Fibroblast of lung (primary cell): ENCODE results near the gene LACC1.

ENCODE experiments used
- EZH2 ChIP-seq: IDR thresholded peaks from 2 replicates; pipeline ENCODE4 v1.5.1; 2012; ENCODE audit warnings: low read length, control low read depth, mild to moderate bottlenecking; ENCODE audit errors: missing control alignments
- TF ChIP-seq, protein P1 (sequence below), 2 donors: IDR thresholded peaks in 1 of 2; conservative IDR thresholded peaks in 1 of 2; 1 replicate in 1 of 2; 2 replicates in 1 of 2; pipeline ENCODE4 v1.5.1; 2011 to 2012; ENCODE audit warnings: low read length in 2 of 2, control low read depth in 1 of 2, inconsistent platforms in 1 of 2, low read depth in 1 of 2, mild to moderate bottlenecking in 1 of 2

DNA sequence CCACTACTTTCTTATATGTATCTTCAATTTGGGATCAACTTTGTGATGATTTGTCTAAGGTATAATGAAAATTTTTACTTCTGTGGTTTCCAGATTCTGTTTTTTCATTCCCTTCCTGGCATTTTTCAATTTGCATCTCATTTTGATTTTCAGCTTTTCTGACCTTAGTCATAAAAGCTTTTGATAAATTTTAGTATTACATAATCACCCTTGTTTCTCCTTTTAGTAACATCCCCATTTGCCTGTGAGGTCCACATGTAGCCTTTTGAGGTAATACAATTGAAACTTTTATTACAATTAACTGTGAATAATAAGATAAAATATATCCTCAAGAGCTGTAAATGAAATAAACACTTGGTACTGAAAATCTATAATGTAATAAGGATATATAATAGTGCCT, 31.2 kb downstream of the LACC1 start:
- TF ChIP-seq, protein P1, sequence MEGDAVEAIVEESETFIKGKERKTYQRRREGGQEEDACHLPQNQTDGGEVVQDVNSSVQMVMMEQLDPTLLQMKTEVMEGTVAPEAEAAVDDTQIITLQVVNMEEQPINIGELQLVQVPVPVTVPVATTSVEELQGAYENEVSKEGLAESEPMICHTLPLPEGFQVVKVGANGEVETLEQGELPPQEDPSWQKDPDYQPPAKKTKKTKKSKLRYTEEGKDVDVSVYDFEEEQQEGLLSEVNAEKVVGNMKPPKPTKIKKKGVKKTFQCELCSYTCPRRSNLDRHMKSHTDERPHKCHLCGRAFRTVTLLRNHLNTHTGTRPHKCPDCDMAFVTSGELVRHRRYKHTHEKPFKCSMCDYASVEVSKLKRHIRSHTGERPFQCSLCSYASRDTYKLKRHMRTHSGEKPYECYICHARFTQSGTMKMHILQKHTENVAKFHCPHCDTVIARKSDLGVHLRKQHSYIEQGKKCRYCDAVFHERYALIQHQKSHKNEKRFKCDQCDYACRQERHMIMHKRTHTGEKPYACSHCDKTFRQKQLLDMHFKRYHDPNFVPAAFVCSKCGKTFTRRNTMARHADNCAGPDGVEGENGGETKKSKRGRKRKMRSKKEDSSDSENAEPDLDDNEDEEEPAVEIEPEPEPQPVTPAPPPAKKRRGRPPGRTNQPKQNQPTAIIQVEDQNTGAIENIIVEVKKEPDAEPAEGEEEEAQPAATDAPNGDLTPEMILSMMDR (conservative IDR thresholded peaks at IDR 0.05 in 1 of 2, IDR thresholded peaks at IDR 0.05 in 1 of 2; ENCODE audit: low read depth in 1 of 2, low read length in 2 of 2) = no peak
- no peak for TF ChIP-seq EZH2
